HepG2 (cell line): Measurements from ENCODE around the gene ZPR1. TPM values are rescaled to one million over a fixed set of nuclear protein-coding genes. Genes with fewer than 3 reads are reported as not detected.

Experiments
- AHR ChIP-seq: IDR thresholded peaks from 2 replicates; pipeline ENCODE4 v1.6.1; 2018; ENCODE audit warnings: missing genetic modification reagents, missing compliant biosample characterization
- HDAC6 ChIP-seq: fragments of 200-600 bp; sonication (generic); IDR thresholded peaks from 2 replicates; pipeline ENCODE4 v1.7.0; 2017; ENCODE audit warnings: mild to moderate bottlenecking, antibody characterized with exemption, low read length, low read depth
- NFATC3 ChIP-seq: sonication (generic); formaldehyde crosslinking; IDR thresholded peaks from 2 replicates; pipeline ENCODE4 v1.5.1; 2020; ENCODE audit warnings: mild to moderate bottlenecking, missing genetic modification reagents
- NFYB ChIP-seq: sonication (generic); formaldehyde crosslinking; IDR thresholded peaks from 2 replicates; pipeline ENCODE4 v1.4.0; 2020; ENCODE audit warnings: missing genetic modification reagents
- PAWR ChIP-seq: sonication (generic); formaldehyde crosslinking; IDR thresholded peaks from 2 replicates; pipeline ENCODE4 v1.4.0; 2020; ENCODE audit warnings: missing genetic modification reagents, mild to moderate bottlenecking, borderline replicate concordance
- PHB2 ChIP-seq: fragments of 450-650 bp; IDR thresholded peaks from 2 replicates; pipeline ENCODE4 v1.6.1; 2018; ENCODE audit not compliant: partially characterized antibody
- ZFYVE20 ChIP-seq: sonication (generic); formaldehyde crosslinking; IDR thresholded peaks from 2 replicates; pipeline ENCODE4 v1.8.0; 2023; ENCODE audit warnings: low read depth, mild to moderate bottlenecking, moderate library complexity, missing genetic modification reagents, borderline replicate concordance
- ZMYM4 ChIP-seq: sonication (generic); formaldehyde crosslinking; IDR thresholded peaks from 2 replicates; pipeline ENCODE4 v1.8.1; 2023; ENCODE audit warnings: mild to moderate bottlenecking, missing genetic modification reagents
- ZNF563 ChIP-seq: sonication (generic); formaldehyde crosslinking; IDR thresholded peaks from 2 replicates; pipeline ENCODE4 v1.8.0; 2022; ENCODE audit warnings: mild to moderate bottlenecking, moderate library complexity, missing genetic modification reagents
- polyA plus RNA-seq, 8 experiments: library from polyadenylated mRNA; depleted of rRNA in 3 of 8; stranded (reverse) in 7 of 8; unstranded in 1 of 8; fragments of >200 nt; fragmentation: Illumina TruSeq in 4 of 8; extraction: Trizol in 4 of 8; gene quantifications; 2 replicates each; pipeline versions ENCODE4 v1.2.1 to v1.2.3, GENCODE V29; 2011 to 2016; ENCODE audit warnings: low read depth in 4 of 8, missing spikeins in 1 of 8, mixed read lengths in 1 of 8; ENCODE audit not compliant: insufficient read depth in 1 of 8
- total RNA-seq, 5 experiments: library from RNA; depleted of rRNA; stranded (reverse); fragments of >200 nt; fragmentation: Illumina TruSeq; extraction: Trizol; gene quantifications; 2 replicates each; pipeline ENCODE4 v1.2.3, GENCODE V29; 2016; ENCODE audit warnings: low read depth in 1 of 5
- TF ChIP-seq, protein P1 (sequence below): sonication (generic); formaldehyde crosslinking; IDR thresholded peaks from 2 replicates; pipeline ENCODE4 v1.5.0; 2020; ENCODE audit warnings: mild to moderate bottlenecking, missing genetic modification reagents, moderate library complexity
- TF ChIP-seq, protein P2 (sequence below): sonication (generic); formaldehyde crosslinking; IDR thresholded peaks from 2 replicates; pipeline ENCODE4 v1.4.0; 2020; ENCODE audit warnings: missing genetic modification reagents, borderline replicate concordance
- TF ChIP-seq, protein P3 (sequence below): sonication (generic); formaldehyde crosslinking; IDR thresholded peaks from 2 replicates; pipeline ENCODE4 v1.9.0; 2022; ENCODE audit warnings: missing genetic modification reagents, mild to moderate bottlenecking, borderline replicate concordance
- TF ChIP-seq, protein P4 (sequence below): sonication (generic); formaldehyde crosslinking; IDR thresholded peaks from 2 replicates; pipeline ENCODE4 v1.4.0; 2020; ENCODE audit warnings: missing genetic modification reagents
- TF ChIP-seq, protein P5 (sequence below): sonication (generic); formaldehyde crosslinking; conservative IDR thresholded peaks from 2 replicates; pipeline ENCODE4 v1.8.0; 2022; ENCODE audit warnings: mild to moderate bottlenecking, moderate library complexity, missing genetic modification reagents

Gene ZPR1
- total and polyA plus RNA-seq, 2 of the 13 experiments (the other 11 are each of a cell fraction or from before 2014, with no cell fraction given) = 40.0 to 79.3 TPM

DNA sequence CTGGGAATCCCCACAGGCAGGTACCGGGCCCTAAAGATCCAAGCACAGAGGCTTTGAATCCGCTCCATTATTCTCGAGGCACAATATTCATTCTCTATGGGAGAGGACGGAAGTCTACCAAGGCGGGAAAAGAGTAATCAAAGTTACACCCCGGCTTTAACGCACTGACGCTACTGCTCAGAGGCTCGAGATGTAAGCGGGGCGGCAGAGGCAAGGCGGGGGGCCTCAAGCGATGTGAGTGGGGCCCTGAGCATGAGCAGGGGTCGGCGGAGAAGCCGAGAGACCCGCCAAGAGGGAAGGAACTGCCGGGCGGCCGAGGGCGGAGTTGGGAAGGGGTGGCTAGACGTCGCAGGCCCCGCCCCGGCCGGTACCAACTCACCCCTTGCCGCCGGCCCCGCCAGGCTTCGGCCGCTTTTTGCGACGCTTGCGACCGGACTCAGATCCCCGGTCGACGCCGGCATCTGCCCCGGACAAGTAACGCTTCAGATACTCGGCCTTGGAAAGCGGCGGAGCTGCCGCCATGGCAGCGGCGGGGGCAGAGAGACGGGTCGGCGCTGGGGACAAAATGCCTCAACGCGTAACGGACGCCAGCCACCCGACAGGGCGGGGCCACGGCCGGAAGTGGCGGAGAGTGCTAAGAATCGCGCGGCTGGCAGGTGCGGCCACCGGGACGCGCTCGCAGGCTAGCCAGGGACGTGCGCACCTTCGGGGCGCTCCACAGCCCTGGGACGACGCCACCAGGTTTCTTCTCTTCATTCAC lies 15.2 kb downstream of the ZPR1 start, which contains the start of gene BUD13 (continued):
- TF ChIP-seq, protein P1, sequence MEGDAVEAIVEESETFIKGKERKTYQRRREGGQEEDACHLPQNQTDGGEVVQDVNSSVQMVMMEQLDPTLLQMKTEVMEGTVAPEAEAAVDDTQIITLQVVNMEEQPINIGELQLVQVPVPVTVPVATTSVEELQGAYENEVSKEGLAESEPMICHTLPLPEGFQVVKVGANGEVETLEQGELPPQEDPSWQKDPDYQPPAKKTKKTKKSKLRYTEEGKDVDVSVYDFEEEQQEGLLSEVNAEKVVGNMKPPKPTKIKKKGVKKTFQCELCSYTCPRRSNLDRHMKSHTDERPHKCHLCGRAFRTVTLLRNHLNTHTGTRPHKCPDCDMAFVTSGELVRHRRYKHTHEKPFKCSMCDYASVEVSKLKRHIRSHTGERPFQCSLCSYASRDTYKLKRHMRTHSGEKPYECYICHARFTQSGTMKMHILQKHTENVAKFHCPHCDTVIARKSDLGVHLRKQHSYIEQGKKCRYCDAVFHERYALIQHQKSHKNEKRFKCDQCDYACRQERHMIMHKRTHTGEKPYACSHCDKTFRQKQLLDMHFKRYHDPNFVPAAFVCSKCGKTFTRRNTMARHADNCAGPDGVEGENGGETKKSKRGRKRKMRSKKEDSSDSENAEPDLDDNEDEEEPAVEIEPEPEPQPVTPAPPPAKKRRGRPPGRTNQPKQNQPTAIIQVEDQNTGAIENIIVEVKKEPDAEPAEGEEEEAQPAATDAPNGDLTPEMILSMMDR = peak; percentile 61
- no peak for TF ChIP-seq PHB2
- TF ChIP-seq AHR (CRISPR knock-in tag) = peak; percentile 54; the same call in 1 of the 2 replicates
- TF ChIP-seq, protein P2, sequence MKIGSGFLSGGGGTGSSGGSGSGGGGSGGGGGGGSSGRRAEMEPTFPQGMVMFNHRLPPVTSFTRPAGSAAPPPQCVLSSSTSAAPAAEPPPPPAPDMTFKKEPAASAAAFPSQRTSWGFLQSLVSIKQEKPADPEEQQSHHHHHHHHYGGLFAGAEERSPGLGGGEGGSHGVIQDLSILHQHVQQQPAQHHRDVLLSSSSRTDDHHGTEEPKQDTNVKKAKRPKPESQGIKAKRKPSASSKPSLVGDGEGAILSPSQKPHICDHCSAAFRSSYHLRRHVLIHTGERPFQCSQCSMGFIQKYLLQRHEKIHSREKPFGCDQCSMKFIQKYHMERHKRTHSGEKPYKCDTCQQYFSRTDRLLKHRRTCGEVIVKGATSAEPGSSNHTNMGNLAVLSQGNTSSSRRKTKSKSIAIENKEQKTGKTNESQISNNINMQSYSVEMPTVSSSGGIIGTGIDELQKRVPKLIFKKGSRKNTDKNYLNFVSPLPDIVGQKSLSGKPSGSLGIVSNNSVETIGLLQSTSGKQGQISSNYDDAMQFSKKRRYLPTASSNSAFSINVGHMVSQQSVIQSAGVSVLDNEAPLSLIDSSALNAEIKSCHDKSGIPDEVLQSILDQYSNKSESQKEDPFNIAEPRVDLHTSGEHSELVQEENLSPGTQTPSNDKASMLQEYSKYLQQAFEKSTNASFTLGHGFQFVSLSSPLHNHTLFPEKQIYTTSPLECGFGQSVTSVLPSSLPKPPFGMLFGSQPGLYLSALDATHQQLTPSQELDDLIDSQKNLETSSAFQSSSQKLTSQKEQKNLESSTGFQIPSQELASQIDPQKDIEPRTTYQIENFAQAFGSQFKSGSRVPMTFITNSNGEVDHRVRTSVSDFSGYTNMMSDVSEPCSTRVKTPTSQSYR (CRISPR knock-in tag) = peak; percentile 68; the same call in 1 of the 2 replicates
- TF ChIP-seq HDAC6 = no peak
- peak; percentile 90 for TF ChIP-seq ZMYM4 (CRISPR knock-in tag)
- TF ChIP-seq, protein P3, sequence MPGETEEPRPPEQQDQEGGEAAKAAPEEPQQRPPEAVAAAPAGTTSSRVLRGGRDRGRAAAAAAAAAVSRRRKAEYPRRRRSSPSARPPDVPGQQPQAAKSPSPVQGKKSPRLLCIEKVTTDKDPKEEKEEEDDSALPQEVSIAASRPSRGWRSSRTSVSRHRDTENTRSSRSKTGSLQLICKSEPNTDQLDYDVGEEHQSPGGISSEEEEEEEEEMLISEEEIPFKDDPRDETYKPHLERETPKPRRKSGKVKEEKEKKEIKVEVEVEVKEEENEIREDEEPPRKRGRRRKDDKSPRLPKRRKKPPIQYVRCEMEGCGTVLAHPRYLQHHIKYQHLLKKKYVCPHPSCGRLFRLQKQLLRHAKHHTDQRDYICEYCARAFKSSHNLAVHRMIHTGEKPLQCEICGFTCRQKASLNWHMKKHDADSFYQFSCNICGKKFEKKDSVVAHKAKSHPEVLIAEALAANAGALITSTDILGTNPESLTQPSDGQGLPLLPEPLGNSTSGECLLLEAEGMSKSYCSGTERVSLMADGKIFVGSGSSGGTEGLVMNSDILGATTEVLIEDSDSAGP (CRISPR knock-in tag) = peak; percentile 92; the same call in 1 of the 2 replicates
- TF ChIP-seq, protein P4, sequence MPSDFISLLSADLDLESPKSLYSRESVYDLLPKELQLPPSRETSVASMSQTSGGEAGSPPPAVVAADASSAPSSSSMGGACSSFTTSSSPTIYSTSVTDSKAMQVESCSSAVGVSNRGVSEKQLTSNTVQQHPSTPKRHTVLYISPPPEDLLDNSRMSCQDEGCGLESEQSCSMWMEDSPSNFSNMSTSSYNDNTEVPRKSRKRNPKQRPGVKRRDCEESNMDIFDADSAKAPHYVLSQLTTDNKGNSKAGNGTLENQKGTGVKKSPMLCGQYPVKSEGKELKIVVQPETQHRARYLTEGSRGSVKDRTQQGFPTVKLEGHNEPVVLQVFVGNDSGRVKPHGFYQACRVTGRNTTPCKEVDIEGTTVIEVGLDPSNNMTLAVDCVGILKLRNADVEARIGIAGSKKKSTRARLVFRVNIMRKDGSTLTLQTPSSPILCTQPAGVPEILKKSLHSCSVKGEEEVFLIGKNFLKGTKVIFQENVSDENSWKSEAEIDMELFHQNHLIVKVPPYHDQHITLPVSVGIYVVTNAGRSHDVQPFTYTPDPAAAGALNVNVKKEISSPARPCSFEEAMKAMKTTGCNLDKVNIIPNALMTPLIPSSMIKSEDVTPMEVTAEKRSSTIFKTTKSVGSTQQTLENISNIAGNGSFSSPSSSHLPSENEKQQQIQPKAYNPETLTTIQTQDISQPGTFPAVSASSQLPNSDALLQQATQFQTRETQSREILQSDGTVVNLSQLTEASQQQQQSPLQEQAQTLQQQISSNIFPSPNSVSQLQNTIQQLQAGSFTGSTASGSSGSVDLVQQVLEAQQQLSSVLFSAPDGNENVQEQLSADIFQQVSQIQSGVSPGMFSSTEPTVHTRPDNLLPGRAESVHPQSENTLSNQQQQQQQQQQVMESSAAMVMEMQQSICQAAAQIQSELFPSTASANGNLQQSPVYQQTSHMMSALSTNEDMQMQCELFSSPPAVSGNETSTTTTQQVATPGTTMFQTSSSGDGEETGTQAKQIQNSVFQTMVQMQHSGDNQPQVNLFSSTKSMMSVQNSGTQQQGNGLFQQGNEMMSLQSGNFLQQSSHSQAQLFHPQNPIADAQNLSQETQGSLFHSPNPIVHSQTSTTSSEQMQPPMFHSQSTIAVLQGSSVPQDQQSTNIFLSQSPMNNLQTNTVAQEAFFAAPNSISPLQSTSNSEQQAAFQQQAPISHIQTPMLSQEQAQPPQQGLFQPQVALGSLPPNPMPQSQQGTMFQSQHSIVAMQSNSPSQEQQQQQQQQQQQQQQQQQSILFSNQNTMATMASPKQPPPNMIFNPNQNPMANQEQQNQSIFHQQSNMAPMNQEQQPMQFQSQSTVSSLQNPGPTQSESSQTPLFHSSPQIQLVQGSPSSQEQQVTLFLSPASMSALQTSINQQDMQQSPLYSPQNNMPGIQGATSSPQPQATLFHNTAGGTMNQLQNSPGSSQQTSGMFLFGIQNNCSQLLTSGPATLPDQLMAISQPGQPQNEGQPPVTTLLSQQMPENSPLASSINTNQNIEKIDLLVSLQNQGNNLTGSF (CRISPR knock-in tag) = peak; percentile 61
- no peak for TF ChIP-seq ZFYVE20 (CRISPR knock-in tag)
- TF ChIP-seq PAWR (CRISPR knock-in tag) = 0 out of 2 replicates have a peak, but pooled peaks have one; percentile 27
- no peak for TF ChIP-seq NFATC3
- peak; percentile 87 for TF ChIP-seq ZNF563 (CRISPR knock-in tag)
- peak; percentile 40; the same call in 1 of the 2 replicates for TF ChIP-seq NFYB (CRISPR knock-in tag)
- TF ChIP-seq, protein P5, sequence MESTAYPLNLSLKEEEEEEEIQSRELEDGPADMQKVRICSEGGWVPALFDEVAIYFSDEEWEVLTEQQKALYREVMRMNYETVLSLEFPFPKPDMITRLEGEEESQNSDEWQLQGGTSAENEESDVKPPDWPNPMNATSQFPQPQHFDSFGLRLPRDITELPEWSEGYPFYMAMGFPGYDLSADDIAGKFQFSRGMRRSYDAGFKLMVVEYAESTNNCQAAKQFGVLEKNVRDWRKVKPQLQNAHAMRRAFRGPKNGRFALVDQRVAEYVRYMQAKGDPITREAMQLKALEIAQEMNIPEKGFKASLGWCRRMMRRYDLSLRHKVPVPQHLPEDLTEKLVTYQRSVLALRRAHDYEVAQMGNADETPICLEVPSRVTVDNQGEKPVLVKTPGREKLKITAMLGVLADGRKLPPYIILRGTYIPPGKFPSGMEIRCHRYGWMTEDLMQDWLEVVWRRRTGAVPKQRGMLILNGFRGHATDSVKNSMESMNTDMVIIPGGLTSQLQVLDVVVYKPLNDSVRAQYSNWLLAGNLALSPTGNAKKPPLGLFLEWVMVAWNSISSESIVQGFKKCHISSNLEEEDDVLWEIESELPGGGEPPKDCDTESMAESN (CRISPR knock-in tag) = peak; percentile 94
